Adrenal gland (tissue), 5 donors: ENCODE results near the gene TM4SF18.

ENCODE experiments used
- POLR2A ChIP-seq, 2 donors: fragments of 450-650 bp; IDR thresholded peaks; one replicate each; pipeline ENCODE4 v1.6.1; 2017; ENCODE audit warnings: antibody characterized with exemption in 2 of 2, mild to moderate bottlenecking in 2 of 2, moderate library complexity in 1 of 2
- TF ChIP-seq, protein P1 (sequence below), 6 experiments: fragments of 450-650 bp in 4 of 6; fragments of 200-600 bp in 2 of 6; sonication (generic) in 1 of 6; IDR thresholded peaks; 1 replicate in 5 of 6; 2 replicates in 1 of 6; pipeline versions ENCODE4 v1.5.1 to v1.8.0; 2016 to 2021; ENCODE audit warnings: antibody characterized with exemption in 6 of 6, mild to moderate bottlenecking in 2 of 6, moderate library complexity in 1 of 6
- donor health status: DM: no; HTN: no; CAD: no.

DNA sequence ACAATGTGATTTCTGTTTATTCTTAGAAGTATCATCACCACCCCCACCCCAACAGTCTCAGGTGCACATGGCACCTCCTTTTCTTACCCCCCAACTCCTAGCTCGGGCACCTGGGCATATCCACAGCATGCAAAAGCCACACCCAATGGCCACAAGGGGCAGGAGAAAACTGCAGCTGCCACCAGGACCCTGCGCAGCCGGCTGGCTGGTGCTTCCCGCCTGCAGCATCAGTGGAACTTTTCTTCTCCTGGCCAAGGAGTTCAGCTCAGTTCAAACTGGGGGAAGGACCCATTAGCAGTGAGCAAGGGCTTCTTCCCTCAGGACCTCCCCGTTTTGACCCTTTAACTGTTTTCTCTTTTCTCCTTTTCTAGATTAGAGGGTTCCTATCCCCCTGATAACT is 44.8 kb downstream of the TM4SF18 start:
- TF ChIP-seq, protein P1, sequence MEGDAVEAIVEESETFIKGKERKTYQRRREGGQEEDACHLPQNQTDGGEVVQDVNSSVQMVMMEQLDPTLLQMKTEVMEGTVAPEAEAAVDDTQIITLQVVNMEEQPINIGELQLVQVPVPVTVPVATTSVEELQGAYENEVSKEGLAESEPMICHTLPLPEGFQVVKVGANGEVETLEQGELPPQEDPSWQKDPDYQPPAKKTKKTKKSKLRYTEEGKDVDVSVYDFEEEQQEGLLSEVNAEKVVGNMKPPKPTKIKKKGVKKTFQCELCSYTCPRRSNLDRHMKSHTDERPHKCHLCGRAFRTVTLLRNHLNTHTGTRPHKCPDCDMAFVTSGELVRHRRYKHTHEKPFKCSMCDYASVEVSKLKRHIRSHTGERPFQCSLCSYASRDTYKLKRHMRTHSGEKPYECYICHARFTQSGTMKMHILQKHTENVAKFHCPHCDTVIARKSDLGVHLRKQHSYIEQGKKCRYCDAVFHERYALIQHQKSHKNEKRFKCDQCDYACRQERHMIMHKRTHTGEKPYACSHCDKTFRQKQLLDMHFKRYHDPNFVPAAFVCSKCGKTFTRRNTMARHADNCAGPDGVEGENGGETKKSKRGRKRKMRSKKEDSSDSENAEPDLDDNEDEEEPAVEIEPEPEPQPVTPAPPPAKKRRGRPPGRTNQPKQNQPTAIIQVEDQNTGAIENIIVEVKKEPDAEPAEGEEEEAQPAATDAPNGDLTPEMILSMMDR (IDR thresholded peaks at IDR 0.05) = no peak
- TF ChIP-seq POLR2A (IDR thresholded peaks at IDR 0.05) = no peak
